Esophagus squamous epithelium (tissue), 5 donors: ENCODE data around the gene CCM2. TPM values are rescaled to one million over a fixed set of nuclear protein-coding genes. Genes with fewer than 3 reads are reported as not detected.

Experiments used
- DNase-seq: peaks from one replicate; lab custom pipeline; 2025; lab: John Stamatoyannopoulos, UW
- H3K27ac ChIP-seq, 4 donors: fragments of 200-600 bp; sonication (generic); one replicate each; pipeline ENCODE4 v1.5.1; 2016 to 2019; ENCODE audit warnings: mild to moderate bottlenecking in 1 of 4
- H3K27me3 ChIP-seq, 4 donors: fragments of 200-600 bp; sonication (generic); 1 replicate in 3 of 4; 2 replicates in 1 of 4; pipeline versions ENCODE4 v1.5.1 to v1.6.0; 2017 to 2021; ENCODE audit warnings: antibody characterized with exemption in 1 of 4
- H3K36me3 ChIP-seq, 3 donors: fragments of 200-600 bp; sonication (generic); one replicate each; pipeline ENCODE4 v1.5.1; 2016 to 2019
- H3K4me1 ChIP-seq, 3 donors: fragments of 200-600 bp; sonication (generic); one replicate each; pipeline ENCODE4 v1.5.1; 2017 to 2019
- H3K4me3 ChIP-seq, 4 donors: fragments of 200-600 bp; sonication (generic); 1 replicate in 3 of 4; 2 replicates in 1 of 4; pipeline ENCODE4 v1.5.1; 2016 to 2019; ENCODE audit warnings: mild to moderate bottlenecking in 2 of 4, moderate library complexity in 1 of 4
- H3K9me3 ChIP-seq, 3 donors: fragments of 200-600 bp; sonication (generic); one replicate each; pipeline ENCODE4 v1.5.1; 2016 to 2019
- POLR2A ChIP-seq, 4 donors: fragments of 450-650 bp; IDR thresholded peaks; one replicate each; pipeline ENCODE4 v1.6.1; 2017; ENCODE audit warnings: antibody characterized with exemption in 4 of 4, mild to moderate bottlenecking in 4 of 4, moderate library complexity in 3 of 4
- WGBS, 2 donors: methylation state at CpG; one replicate each; pipeline ENCODE4 v1.1.5; 2018; 5-methylcytosine and 5-hydroxymethylcytosine counted together
- intact Hi-C: fragments of 100-400 bp; cut with DNase I; formaldehyde crosslinking; loops from one replicate; pipeline ENCODE4 v1.15.0; 2022
- total RNA-seq, 4 donors: library from RNA; depleted of rRNA; stranded (reverse); fragments of >200 nt; gene quantifications; one replicate each; pipeline ENCODE4 v1.1.0, GENCODE V29; 2016
- TF ChIP-seq, protein P1 (sequence below), 6 experiments: fragments of 450-650 bp in 4 of 6; fragments of 200-600 bp in 2 of 6; sonication (generic) in 2 of 6; IDR thresholded peaks; one replicate each; pipeline ENCODE4 v1.5.1; 2016 to 2019; ENCODE audit warnings: antibody characterized with exemption in 6 of 6, mild to moderate bottlenecking in 4 of 6, moderate library complexity in 4 of 6
- donor health status: DM: yes; HTN: yes; CAD: no.

The CCM2 gene
- total RNA-seq, 4 donors from 2014 or later = 20.0 to 36.3 (median 24.9) TPM

DNA sequence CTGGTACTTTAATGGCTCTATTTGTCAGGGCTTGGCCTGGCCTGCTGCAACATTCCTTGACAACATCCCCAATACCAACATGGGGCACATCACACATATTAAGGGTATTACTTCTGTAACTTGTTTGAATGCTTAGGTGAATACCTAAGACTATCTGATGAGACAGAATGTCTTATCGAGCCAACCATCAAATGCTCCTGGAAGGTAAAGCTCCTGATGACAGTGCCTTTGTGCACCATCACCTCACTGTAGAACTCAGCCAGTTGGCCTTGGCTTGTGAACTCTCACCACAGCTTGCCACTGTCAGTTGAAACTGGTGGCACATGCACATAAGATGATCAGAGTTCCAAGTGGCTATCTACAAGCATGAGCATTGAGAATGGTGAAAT, 17.5 kb upstream of the CCM2 start:
- no peaks in the 10 kb centered on the region for H3K27me3 ChIP-seq
- DNase-seq = no peak
- no peak overlapping the region for H3K4me3 ChIP-seq
- no peaks in the 10 kb centered on the region for H3K9me3 ChIP-seq
- H3K36me3 ChIP-seq = peaks cover 5 to 48% (median 7%) of the 10 kb centered on the region in 3 donors
- WGBS, 2 donors = 67 to 80% methylated on average over 1 of the region's 1 CpG
- TF ChIP-seq, protein P1, sequence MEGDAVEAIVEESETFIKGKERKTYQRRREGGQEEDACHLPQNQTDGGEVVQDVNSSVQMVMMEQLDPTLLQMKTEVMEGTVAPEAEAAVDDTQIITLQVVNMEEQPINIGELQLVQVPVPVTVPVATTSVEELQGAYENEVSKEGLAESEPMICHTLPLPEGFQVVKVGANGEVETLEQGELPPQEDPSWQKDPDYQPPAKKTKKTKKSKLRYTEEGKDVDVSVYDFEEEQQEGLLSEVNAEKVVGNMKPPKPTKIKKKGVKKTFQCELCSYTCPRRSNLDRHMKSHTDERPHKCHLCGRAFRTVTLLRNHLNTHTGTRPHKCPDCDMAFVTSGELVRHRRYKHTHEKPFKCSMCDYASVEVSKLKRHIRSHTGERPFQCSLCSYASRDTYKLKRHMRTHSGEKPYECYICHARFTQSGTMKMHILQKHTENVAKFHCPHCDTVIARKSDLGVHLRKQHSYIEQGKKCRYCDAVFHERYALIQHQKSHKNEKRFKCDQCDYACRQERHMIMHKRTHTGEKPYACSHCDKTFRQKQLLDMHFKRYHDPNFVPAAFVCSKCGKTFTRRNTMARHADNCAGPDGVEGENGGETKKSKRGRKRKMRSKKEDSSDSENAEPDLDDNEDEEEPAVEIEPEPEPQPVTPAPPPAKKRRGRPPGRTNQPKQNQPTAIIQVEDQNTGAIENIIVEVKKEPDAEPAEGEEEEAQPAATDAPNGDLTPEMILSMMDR (IDR thresholded peaks at IDR 0.05) = no peak
- no peak for TF ChIP-seq POLR2A (IDR thresholded peaks at IDR 0.05)
- H3K27ac ChIP-seq = no peak overlapping the region
- intact Hi-C loops = no loop called here
- H3K4me1 ChIP-seq = peaks cover 37 to 78% (median 46%) of the 10 kb centered on the region in 3 donors

DNA sequence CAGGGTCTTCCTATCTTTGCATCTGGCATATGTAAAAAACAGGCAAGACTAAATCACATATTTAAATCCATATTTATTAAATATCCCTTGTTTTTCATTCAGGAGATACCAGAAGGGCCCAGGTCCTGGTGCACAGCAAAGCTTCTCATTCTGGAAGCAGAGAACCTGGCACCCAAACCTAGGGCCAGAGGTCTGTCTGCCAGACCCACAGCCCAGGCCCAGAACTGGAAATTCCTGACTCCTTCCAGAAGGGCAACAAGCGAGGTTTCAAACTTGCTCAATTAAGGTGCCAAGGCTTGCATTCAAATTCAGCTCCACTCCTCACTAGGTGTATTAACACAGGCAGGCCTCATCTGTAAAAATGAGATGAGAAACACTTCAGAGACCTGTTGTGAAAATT, 17.0 kb upstream of the CCM2 start:
- H3K27me3 ChIP-seq = no peaks in the 10 kb centered on the region
- intact Hi-C loops = no loop called here
- TF ChIP-seq, protein P1 (IDR thresholded peaks at IDR 0.05) = no peak
- TF ChIP-seq POLR2A (IDR thresholded peaks at IDR 0.05) = no peak
- no peak overlapping the region for H3K27ac ChIP-seq
- H3K9me3 ChIP-seq = no peaks in the 10 kb centered on the region
- no peak for DNase-seq
- 80% methylated on average over 1 of the region's 1 CpG; no CpG with 5 or more reads in 1 of the 2 donors for WGBS, 2 donors
- peaks cover 5 to 45% (median 7%) of the 10 kb centered on the region in 3 donors for H3K36me3 ChIP-seq
- no peak overlapping the region for H3K4me3 ChIP-seq
- peaks cover 37 to 78% (median 44%) of the 10 kb centered on the region in 3 donors for H3K4me1 ChIP-seq

DNA sequence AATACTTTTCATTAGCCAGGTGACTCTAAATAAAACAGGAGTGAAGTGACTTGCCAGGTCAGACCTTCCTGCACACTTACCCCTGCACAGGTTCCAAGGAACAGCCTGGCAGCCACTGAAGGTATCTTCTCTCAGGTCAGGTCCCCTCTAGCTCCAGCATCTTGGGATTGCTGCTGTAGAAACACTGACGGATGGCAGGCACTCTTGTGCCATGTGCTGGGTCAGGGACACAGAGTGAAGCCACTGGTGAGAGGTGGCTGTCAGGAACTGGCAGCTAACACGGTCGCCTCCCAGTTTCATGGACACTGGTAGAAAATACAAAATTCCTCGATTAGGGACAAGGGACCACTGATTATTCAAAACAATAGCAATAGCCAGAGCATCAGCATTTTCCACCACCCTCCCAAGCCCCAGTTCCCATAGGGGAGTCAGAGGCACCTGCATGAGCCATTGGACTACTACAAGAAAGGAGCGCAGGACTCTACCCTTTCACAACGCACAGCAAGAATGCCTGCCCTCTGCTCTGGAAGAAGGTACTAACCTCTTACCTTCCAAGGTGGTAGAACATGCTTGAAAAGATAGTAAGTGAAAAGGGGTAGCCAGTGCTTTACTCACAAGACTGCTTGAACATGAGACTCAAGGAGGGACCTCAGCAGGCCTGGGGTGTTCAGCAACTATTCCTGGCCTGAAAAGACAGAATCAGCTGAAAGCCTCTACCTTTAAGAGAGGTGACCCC, 16.1 kb upstream of the CCM2 start:
- peaks cover 5 to 45% (median 7%) of the 10 kb centered on the region in 3 donors for H3K36me3 ChIP-seq
- H3K9me3 ChIP-seq = no peaks in the 10 kb centered on the region
- no peak for DNase-seq
- peak overlapping the region in 1 of 4 donors; percentile 92 for H3K27ac ChIP-seq
- H3K27me3 ChIP-seq = no peaks in the 10 kb centered on the region
- WGBS, 2 donors = 75 to 84% methylated on average over 3 to 6 of the region's 6 CpGs
- intact Hi-C loops = no loop called here
- peaks cover 37 to 72% (median 44%) of the 10 kb centered on the region in 3 donors for H3K4me1 ChIP-seq
- H3K4me3 ChIP-seq = peak overlapping the region in 2 of 4 donors; percentile 63 to 78
- TF ChIP-seq, protein P1 (IDR thresholded peaks at IDR 0.05) = no peak
- no peak for TF ChIP-seq POLR2A (IDR thresholded peaks at IDR 0.05)

DNA sequence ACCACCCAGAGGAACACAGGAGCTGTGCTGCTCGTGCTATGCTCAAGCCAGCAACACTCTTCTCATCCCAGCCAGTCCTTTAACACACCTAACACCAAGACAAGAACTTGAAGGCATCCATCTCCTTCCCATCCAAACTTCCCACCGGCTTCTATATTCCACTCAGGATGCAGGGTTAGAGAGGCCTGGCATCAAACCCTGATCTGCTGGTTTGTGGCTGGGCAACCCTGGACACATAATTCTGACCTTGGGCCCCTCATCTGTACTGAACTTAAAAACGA, 15.6 kb upstream of the CCM2 start:
- Histone ChIP-seq H3K4me1 (peaks cover 36 to 67% (median 43%) of the 10 kb centered on the region in 3 donors), H3K36me3 (peaks cover 5 to 45% (median 7%) of the 10 kb centered on the region in 3 donors), H3K9me3 (no peaks in the 10 kb centered on the region), H3K4me3 (peak overlapping the region in 2 of 4 donors; percentile 63 to 78), H3K27ac (peak overlapping the region in 2 of 4 donors; percentile 92 to 95), H3K27me3 (no peaks in the 10 kb centered on the region)
- WGBS, 2 donors = 58 to 59% methylated on average over 3 of the region's 3 CpGs
- intact Hi-C loops = no loop called here
- TF ChIP-seq, protein P1 (IDR thresholded peaks at IDR 0.05) = no peak
- DNase-seq = no peak

DNA sequence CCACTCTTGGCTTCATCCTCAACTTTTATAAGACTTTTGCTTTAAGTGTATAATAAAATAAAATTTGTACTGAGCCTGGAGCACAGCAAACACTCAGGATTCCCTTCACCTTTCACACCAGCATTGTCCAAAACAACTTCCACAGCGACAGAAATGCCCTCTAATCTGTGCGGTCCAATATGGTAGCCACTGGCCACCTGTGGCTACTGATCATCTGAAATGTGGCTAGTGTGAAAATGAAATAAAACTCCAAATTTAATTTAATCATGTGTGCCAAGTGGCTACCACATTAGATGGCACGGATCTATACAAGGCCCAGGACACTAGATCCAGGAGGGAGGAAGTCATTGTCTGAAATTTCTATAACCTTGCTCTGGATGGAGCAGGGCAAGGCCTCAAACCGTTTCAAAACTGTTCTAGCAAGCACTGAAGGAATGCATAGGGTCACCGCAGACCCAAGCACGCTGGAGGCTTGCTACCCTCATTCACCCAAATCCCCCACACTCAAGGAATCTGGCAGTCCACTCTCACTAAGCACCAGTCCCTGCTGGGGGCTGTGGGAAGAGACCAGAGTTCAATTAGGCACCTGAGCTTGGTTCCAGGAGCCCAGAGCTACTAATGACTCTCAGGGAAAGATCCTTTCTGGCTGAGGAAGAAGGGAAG, 14.8 kb upstream of the CCM2 start:
- intact Hi-C loops = no loop called here
- TF ChIP-seq, protein P1 (IDR thresholded peaks at IDR 0.05) = no peak
- TF ChIP-seq POLR2A (IDR thresholded peaks at IDR 0.05) = no peak
- H3K27me3 ChIP-seq = no peaks in the 10 kb centered on the region
- 61 to 64% methylated on average over 4 to 6 of the region's 6 CpGs for WGBS, 2 donors
- peaks cover 5 to 45% (median 7%) of the 10 kb centered on the region in 3 donors for H3K36me3 ChIP-seq
- peaks cover 29 to 64% (median 35%) of the 10 kb centered on the region in 3 donors for H3K4me1 ChIP-seq
- DNase-seq = no peak
- no peaks in the 10 kb centered on the region for H3K9me3 ChIP-seq
- H3K4me3 ChIP-seq = peak overlapping the region; percentile 56 to 78 (median 62)
- H3K27ac ChIP-seq = peak overlapping the region; percentile 92 to 96 (median 94)
